HG02938 (cell line): ENCODE measurements around the gene KRTAP5-5.
"Not testable (repeated sequence)": the region's sequence is repeated elsewhere in the genome, so short reads cannot be mapped to it uniquely, and the experiment has no call there.

Experiments used
- ATAC-seq: cut with Tn5 transposase; IDR thresholded peaks from one replicate; pipeline ENCODE4 v1.9.1; 2021; ENCODE audit warnings: mild to moderate bottlenecking, moderate library complexity; ENCODE audit not compliant: unreplicated experiment

KRTAP5-5 gene, protein sequence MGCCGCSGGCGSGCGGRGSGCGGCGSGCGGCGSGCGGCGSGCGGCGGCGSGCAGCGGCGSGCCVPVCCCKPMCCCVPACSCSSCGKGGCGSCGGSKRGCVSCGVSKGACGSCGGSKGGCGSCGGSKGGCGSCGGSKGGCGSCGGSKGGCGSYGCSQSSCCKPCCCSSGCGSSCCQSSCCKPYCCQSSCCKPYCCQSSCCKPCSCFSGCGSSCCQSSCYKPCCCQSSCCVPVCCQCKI

DNA sequence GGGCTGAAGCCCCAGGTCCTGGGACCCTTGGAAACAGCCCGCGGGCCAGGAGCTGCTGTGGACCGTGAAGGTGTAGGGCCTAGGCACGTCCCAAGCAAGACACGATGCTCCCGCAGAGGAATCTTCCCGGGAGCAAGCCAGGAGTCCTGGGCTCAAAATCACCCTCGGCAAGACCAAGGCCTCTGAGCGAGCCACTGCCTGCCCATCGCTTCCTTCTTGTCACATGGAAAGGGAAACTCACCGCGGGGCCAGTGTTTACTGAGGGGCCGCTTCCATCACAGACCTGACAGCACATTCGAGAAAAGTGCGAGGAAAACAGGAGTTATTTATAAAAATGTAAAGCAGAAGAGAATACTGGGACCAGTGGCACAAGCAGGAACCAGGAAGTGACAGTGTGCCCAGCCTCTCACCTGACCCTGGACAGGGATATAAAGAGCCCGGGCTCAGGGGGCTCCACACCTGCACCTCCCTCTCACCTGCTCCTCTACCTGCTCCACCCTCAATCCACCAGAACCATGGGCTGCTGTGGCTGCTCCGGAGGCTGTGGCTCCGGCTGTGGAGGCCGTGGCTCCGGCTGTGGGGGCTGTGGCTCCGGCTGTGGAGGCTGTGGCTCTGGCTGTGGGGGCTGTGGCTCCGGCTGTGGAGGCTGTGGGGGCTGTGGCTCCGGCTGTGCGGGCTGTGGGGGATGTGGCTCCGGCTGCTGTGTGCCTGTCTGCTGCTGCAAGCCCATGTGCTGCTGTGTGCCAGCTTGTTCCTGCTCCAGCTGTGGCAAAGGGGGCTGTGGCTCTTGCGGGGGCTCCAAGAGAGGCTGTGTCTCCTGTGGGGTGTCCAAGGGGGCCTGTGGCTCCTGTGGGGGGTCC, at the start of gene KRTAP5-5:
TSS of gene KRTAP5-5 (plus strand) at position 450 of the 860 bp plus-strand sequence. CDS start at position 516, 66 bp downstream.
- ATAC-seq = no peak

DNA sequence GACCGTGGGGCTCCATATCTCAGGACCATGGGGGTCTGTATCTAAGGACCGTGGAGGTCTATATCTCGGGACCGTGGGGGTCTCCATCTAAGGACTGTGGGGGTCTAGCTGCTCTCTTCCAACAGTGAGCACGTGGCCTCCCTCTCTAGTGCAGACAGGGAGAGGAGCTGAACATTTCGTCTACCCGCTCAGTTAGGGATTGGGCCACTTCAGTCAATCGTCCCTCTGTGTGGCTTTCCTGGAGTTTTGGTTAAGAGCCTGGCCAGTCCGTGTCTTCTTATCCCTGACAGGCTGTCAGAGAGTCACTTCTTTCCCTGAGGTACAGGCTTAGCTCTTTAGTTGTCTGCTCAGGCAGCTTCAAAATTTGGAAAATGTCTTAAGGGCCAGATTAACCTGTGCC, 47.6 kb upstream of the KRTAP5-5 start:
- no peak for ATAC-seq

DNA sequence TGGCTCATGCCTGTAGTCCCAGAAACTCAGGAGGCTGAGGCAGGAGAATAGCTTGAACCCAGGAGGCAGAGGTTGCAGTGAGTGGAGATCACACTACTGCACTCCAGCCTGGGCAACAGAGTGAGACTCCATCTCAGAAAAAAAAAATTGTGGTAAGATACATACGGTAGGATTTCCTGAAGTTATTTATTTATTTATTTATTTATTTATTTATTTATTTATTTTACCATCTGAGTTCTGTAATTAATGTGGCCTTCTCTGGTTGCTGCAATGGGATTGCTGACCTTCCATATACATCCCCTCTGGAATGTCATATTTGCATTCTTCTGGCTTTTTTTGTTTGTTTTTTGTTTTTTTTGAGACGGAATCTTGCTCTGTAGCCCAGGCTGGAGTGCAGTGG, 46.7 kb upstream of the KRTAP5-5 start:
- not testable (repeated sequence) for ATAC-seq

DNA sequence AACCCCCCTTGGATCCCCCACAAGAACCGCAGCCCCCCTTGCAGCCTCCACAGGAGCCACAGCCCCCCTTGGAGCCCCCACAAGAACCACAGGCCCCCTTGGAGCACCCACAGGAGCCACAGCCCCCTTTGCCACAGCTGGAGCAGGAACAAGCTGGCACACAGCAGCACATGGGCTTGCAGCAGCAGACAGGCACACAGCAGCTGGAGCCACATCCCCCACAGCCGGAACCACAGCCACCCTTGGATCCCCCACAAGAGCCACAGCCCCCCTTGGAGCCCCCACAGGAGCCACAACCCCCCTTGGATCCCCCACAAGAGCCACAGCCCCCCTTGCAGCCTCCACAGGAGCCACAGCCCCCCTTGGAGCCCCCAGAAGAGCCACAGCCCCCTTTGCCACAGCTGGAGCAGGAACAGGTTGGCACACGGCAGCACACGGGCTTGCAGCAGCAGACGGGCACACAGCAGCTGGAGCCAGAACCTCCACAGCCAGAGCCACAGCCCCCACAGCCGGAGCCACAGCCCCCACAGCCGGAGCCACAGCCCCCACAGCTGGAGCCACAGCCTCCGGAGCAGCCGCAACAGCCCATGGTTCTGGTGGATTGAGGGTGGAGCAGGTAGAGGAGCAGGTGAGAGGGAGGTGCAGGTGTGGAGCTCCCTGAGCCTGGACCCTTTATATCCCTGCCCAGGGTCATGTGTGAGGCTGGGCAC, 44.8 kb upstream of the KRTAP5-5 start, which contains the start of gene KRTAP5-1:
TSS of gene KRTAP5-1 (minus strand) at position 623 of the 710 bp plus-strand sequence. CDS start at position 589, 34 bp downstream.
- ATAC-seq = not testable (repeated sequence)

DNA sequence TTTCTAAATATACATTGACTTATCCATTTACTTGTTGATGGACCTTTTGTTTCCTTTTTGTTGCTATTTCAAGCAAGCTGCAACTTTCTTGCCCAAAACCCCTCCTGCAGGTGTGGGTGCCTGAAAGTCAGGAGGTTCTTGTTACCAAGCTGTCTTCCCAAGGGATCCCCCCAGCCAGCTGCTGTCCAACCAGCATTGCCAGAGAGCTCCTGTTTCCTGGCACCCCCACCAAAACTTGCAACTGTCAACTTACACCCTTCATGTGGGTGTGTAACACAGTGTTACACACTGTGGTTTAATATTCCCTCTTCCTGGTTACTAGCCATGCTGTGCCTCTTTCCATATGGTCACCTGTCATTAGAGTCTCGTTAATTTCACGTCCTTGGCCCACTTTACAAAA, 42.9 kb upstream of the KRTAP5-5 start:
- no peak for ATAC-seq

DNA sequence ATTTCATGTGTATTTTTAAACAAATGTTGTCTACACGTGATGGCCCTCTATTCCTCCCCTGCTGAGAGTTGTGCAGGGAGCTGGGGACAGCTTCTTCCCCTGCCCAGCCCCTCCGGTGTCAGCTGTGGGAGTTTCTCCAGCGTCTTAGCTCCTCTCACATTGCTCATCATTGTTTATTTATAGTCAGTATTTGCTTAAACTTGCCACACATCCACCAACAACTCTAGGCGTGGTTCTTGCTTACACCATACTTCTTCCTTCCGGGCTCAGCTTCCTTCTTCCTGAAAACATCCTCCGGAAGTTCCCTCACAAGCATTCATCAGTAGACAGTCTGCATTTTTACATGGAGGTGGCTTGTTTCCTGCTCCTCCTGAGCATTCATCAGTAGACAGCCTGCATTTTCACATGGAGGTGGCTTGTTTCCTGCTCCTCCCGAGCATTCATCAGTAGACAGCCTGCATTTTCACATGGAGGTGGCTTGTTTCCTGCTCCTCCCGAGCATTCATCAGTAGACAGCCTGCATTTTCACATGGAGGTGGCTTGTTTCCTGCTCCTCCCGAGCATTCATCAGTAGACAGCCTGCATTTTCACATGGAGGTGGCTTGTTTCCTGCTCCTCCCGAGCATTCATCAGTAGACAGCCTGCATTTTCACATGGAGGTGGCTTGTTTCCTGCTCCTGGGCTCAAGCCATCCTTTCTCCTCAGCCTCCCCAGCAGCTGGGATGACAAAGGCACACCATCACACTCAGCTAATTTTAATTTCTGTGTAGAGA, 40.2 kb upstream of the KRTAP5-5 start:
- ATAC-seq = not testable (repeated sequence)

DNA sequence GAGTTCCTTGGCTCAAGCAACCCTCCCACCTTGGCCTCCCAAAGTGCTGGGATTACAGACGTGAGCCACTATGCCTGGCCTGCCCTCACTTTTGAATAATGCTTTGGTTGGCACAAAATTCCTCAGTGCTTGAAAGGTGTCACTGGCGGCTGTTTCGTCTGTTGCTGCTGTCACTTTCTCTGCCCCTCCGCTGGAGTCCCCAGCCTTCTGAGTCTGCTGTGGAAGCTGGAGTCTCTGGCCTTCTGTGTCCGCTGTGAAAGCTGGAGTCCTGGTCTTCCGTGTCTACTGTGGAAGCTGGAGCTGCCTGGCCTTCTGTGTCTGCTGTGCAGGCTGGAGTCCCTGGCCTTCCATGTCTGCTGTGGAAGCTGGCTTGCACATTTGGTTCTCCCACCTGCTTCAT, 39.6 kb upstream of the KRTAP5-5 start:
- no peak for ATAC-seq

DNA sequence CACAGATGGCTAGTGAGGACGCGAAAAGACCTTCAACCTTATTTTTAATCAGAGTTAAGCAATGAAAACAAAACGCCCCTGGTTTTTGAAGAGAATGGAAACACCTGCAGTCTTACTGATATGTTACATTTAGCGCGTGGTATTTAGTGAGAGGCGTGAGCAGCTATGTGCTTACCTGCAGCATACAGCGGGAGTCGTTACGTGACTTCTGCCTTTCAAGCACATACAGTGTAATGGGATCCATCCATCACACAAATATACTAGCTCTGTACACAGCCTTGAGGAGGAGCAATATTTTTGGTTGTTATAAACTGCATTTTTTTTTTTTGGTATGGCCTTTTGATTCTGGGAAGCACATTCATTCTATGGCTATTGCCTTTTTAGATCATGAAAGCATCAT, 36.9 kb upstream of the KRTAP5-5 start:
- no peak for ATAC-seq

DNA sequence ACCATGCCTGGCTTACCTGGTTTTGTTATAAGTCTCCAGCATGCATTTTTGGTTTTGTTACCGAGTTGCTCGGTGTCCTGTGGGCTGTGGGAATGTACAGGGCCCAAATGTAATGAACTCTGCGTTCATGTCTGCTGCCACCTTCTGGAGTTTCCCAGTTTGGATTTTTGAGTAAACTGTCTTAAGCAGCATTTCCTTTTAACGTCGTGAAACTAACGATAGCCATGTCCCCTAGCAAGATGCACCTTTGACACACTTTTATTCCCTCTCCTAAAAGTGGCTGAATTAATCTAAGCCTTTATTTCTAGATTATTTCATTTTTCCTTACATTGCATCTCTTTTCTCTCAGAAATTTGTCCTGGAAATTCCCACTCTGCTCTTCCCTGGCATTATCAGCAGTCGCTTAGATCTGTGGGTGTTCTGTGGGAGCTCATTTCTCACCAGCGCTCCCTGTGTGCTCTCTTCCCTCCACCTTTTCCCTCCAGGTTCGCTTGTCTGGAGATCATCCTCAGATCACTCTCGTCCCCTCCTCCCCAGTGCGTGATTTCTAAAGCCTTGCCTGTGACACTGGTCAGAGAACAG, 33.5 kb upstream of the KRTAP5-5 start:
- ATAC-seq = not testable (repeated sequence)

DNA sequence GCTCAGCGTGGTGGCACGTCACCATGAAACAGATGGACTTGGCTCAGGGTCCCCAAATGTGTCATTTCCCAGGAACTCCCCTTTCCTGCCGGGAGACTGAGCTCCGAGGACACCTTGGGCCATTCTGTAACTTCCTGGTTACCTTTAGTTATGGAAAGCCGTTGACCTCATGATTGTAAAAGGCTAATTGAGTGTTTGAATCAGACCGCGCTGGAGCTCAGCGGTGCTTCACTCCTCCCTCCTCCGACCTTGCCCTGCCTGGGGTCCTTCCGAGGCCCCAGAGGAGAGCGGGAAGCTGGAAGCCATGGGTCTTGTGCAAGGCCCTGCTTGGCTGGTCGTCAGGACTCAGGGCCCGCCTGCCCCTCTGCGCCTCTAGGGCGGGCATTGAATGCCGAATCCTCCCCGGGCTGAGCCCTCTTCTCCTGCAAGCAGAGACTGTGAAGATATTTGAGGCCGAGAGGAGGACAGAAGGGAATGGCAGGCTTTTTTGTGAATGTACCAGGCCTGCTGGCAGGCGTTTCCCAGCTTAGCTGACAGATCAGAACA, 32.9 kb upstream of the KRTAP5-5 start:
- ATAC-seq = not testable (repeated sequence)

DNA sequence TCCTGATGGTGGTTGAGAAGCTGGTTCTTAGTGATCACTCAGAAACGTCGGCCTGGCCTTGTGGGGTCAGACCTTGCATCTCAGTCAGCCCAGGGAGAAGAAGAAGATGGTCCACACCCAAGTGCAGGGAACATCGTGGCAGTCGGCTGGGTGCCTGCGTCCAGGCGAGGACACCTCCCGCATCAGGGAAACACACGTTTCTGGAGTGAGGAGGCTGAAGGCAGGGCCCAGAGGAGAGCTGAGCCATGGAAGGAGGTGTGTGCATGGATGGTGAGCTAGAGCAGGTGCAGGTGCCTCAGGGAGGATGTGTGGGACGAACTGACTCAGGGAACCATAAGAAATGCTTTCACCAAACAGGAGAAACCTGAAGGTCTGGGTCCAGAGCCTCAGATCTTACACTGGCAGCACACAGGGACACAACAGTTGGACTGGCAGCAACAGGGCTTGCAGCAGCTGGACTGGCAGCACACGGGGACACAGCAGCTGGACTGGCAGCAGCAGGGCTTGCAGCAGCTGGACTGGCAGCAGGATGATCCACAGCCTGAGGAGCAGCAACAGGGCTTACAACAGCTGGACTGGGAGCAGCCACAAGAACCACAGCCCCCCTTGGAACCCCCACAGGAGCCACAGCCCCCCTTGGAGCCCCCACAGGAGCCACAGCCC, 32.1 kb upstream of the KRTAP5-5 start:
- ATAC-seq = no peak

DNA sequence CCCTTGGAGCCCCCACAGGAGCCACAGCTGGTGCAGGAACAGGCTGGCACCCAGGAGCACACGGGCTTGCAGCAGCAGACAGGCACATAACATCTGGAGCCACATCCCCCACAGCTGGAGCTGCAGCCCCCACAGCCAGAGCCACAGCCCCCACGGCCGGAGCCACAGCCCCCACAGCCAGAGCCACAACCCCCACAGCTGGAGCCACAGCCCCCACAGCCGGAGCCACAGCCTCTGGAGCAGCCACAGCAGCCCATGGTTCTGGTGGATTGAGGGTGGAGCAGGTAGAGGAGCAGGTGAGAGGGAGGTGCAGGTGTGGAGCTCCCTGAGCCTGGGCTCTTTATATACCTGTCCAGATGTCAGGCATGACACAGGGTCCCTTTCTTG, 31.6 kb upstream of the KRTAP5-5 start, which contains the start of gene KRTAP5-2:
TSS of gene KRTAP5-2 (minus strand) at position 301 of the 387 bp plus-strand sequence. CDS start at position 257, 44 bp downstream.
- no peak for ATAC-seq

DNA sequence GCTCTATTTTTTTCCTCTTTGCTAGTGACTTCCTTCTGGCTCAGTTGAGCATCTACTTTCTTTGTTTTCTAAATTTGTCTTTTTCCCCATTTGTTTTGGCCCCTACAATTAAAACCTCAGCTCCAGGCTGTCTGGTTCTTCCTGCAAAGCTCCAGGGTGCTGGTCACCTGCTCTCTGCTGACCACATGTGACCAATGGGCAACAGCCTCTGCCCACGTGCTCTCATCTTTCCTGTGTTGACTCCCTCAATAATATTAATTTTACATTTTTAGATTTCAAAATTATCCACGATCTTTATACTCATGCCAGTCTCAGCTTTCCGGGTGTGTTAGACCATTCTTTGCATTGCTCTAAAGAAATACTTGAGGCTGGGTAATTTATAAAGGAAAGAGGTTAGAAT, 31.2 kb upstream of the KRTAP5-5 start:
- not testable (repeated sequence) for ATAC-seq

DNA sequence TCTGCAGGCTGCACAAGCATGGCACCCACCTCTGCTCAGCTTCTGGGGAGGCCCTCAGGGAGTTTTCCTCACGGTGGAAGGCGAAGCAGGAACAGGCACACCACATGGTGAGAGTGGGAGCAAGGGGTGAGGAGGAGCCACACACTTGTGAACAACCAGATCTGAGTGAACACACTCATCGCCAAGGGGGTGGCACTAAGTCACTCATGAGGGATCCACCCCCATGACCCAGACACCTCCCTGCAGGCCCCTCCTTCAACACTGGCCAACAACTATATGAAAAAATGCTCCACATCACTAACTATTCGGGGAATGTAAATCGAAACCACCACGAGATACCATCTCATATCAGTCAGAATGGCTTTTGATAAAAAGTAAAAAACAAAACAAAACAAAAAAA, 30.8 kb upstream of the KRTAP5-5 start:
- no peak for ATAC-seq

DNA sequence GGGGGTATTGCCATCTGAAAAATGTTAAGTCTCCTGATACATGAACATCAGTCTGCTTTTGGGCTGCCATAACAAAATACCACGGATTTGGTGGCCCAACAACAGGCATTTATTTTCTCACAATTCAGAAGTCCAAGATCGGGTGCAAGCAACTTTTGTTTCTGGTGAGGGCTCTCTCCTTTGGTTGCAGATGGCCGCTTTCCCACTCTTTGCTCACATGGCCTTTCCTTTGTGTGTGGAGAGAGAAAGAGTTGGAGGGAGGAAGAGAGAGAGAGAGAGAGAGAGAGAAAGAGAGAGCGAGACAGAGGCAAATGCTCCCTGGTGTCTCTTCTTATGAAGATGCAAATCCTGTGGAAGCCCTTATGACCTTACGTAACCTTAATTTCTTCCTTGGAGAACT, 28.9 kb upstream of the KRTAP5-5 start:
- no peak for ATAC-seq

DNA sequence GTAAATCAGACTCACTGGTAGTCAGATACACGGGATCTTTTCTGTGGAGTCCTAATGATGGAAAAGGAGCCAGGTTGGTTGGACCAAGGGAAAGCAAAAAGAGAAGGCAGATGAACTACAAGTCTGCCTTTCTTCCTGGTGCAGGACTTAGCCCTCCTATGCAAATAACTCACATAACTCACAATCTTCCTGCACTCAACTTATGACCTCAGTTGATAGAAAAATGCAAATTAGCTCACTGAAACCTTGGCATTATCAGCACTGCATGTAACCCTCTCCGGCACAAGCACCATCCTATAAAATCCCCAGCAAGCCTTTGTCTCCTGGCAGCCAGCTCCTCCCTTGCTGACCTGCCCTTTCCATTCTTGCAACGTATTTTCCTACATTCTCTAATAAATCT, 27.9 kb upstream of the KRTAP5-5 start:
- not testable (repeated sequence) for ATAC-seq

DNA sequence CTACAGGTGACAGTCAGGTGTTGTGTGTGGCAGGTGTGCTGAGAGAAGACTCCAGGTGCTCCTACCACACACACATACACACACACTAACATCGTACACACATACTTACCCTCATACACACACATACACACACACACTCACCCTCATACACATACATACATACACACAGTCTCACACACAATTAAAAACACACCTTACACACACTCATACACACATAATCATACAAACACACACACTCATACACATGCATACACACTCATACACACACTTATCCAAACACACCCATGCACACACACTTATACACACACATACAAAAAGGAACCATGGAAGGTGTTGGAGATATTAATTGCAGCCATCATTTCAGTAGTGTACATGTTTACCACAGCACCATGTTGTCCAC, 25.9 kb upstream of the KRTAP5-5 start:
- ATAC-seq = no peak

DNA sequence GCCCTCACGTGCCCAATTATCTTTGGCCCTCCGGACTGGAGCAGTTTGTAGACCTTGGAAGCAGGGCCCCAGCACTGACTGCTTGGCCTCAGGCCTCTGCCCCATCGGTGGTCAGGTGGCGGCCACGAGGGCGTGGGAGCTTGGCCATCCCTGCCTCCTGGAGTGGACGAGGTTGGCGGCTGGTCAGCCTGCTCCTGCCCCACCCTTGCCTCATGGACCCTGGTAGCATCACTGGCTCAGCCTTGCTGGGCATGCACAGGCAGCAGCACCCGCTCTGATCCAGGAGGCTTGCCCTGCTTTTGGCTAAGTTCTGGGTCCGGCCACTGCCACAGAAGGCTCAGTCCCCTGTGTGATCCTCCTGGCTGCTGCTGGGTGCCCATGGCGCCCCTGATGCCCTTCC, 25.4 kb upstream of the KRTAP5-5 start:
- ATAC-seq = no peak

DNA sequence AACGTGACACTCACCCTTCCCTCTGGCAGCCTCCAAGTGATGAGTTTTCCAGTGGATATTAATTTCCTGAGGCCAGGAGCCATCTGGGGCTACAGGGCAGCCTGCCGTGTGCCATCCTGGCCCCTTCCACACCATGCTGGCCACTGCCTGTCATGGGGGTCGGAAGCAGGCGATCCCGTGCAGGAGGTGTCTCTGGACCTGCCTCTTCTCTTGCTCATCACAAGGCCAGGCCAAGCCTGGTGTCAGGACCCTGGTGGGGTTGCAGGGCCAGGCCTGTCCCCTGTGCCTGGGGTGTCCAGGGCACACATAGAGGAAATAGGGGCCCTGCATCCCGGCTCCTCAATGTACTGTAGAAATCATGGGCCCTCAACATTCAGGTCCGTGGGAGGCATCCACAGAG, 24.9 kb upstream of the KRTAP5-5 start:
- ATAC-seq = no peak
